GM19240 (cell line): ENCODE results near the gene TAGLN2.

Source experiments
- DNase-seq: peaks from one replicate; pipeline ENCODE4 v3.0.0; 2011; ENCODE audit warnings: low spot score; ENCODE audit not compliant: insufficient read length

Gene TAGLN2

DNA sequence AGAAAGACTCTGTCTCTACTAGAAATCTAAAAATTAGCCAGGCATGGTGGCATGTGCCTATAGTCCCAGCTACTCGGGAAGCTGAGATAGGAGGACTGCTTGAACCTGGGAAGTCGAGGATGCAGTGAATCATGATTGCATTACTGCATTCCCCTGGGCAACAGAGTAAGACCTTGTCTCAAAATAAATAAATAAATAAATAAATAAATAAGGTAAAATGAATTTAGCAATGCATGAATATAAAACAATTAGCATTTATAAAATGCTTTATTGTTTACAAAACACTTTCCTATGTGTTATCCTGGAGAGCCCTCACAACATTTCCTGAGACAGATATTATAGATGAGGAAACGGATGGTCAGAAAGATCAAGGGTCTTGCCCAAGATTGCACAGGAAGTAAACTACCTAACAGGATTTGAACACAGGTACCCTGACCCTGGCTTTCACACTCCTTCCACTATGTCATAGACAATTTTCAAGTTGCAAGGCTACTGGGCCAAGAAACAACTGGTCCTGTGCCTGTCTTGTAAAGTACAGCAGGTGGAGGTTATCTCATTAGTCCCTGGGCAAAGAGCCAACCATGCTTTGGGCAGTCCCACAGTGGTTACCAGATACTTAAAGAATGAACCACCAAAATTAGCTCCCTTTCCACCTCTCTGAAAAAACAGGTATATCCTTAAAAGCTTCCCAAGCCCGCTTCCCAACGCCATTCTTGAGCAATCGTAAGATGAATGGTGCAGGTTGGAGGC, 47.4 kb downstream of the TAGLN2 start:
- no peak for DNase-seq

DNA sequence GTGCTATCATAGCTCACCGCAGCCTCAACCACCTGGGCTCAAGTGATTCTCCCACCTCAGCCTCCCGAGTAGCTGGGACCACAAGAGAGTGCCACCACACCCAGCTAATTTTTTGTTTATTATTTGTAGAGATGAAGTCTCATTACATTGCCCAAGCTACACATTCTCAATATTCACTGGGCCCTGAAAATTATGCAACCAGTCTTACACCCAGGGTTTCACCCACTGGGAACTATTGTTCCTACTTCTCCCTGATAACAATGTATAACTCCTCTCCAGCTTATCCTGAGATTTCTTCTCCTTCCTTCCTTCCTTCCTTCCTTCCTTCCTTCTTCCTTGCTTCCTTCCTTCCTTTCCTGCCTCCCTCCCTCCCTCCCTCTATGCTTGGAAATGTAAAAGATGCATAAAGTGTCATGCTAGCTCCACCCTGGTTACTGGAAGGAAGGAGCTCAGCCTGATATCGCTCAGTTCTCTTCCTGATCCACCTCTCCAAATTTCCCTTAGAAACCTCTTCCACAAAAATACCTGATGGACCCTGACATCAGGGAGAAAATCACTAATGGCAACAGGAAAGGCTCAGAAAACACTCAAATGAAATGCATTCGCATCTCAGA, 51.7 kb downstream of the TAGLN2 start:
- DNase-seq = no peak

DNA sequence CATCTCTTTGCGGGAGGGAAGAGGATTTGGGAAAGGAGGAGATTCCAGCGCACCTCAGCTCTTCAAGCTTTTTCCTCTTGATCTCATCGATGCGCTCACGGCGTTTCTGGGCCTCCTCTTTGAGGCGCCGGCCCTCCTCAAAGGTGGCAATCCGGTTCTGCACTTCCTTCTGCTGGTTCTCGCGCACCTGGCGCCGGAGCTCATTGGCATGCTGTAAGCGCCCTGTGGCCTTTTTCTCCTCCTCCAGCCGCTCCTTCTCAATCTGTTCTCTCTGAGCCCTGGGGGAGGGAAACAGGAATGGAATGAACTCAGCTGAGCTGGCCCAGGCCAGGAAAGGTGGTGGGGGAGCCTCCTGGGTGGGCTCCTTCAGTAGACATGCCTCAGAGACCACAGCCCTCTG, 52.4 kb downstream of the TAGLN2 start:
- DNase-seq = no peak

DNA sequence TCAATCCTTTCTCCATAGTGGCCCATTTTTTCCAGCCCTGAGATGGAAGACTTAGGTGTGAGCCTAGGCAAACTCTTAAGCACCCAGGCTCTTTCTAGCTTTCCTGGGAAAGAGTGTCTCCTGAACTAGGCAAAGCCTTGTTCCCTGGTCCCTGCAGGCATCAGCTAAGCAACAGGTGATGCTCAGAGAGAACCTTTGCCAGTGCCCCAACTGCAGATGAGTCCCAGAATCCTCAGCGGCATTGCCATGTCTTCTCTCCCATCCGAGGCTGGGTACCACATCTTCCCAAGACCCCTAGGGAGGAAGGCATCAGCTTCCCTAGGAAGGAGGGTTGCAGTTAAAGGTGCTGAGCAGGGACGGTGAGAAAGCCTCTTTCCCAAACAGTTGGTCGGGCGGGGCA, 54.6 kb downstream of the TAGLN2 start:
- no peak for DNase-seq

DNA sequence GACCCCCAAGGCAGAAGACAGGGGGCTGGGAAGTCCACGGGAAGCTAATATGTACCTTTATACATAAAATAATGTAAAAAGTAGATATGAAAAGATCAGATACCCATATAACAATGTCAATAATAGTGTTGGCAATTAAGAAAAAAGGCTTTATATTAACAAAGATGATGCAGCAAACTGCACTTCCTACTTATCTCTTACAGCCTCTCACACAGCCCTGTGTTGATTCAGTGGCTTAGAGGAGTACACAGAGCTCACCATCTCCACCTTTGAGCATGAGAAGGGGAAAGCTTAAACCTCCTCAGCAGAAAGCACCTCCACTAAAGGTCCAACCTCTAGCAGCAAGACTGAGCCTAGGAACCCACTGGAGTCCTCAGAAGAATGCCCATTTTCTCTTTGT, 55.7 kb downstream of the TAGLN2 start:
- no peak for DNase-seq

DNA sequence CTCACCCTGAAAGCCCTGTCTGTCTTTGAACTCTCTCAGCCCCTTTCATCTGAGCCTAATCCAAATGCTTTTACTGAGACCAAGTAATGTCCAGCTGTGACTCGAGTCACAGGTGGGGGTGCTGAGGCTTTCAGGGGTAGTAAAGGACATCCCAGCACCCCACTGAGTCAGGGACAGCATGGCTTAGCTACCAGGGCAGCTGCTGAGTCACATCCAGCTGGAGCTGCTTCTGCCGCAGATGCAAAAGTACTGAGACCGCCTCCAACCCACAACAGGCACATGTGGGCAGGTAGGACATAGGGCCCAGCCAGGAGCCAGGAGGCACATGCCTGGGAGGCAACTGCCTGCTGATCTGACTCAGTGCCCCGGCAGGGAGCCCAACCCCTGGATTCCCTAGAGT, 56.1 kb downstream of the TAGLN2 start:
- DNase-seq = no peak

DNA sequence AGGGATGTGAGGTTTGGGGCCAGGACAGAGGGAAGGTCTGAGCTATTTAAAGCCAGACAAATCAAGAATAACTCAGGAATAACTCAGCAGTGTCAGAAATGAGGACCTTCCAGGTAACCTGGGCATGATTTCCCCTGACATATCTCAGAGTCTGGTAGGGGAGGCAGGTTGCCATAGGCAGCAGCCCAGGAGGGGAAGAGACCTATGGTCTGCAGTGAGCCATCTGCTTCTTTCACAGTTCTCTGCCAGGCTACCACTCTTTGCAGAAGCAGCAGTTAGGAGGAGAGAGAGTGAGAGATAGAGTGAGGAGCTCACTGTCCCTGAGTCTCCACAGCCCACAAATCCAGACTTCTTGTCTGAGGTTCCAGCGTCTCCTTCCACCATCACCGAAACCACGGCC, 56.5 kb downstream of the TAGLN2 start:
- no peak for DNase-seq
